ENCODE results near the gene ENGASE. TPM values are rescaled to one million over a fixed set of nuclear protein-coding genes. Genes with fewer than 3 reads are reported as not detected.

Gene ENGASE
- total RNA-seq, 1 donor from 2014 or later = 11.5 TPM

DNA sequence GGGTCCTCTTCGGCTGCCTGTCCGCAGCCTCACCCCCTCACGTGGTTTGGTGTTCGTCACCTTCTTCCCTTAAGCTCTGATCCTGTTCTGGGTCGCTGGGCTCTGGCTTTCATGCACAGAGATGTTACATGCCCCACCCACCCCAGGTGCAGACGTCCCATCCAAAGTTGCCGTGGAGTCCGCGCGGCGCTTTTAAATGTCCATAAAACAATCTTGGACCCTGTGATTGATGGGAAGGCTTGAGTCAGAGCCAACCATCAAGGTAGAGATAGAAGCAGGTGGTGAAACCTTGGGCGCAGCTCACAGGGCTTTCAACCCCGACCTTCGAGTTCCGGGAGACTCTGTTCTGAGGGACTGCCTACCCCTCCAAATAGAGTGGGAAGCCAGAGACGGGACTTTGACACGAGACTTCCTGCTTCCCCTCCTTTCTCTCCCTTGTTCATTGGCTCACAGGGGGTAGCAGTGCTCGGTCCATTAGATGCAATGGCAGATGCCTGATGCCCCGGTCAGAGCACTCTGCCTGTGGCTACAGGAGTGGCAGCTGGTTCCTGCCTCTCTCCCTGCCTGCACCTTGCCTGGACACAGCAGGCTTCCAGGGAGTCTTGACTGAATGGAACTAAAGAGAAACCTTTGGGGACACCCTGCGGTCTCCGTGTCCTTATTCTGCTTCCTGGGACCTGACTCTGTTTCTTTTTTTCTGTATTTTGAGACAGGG lies 4.0 kb downstream of the ENGASE start:
- Histone ChIP-seq H4K20me1 (ENCODE audit: insufficient read depth, low read length) (peaks cover 10% of the 10 kb centered on the region), H3K27me3 (ENCODE audit: insufficient read depth, low read length) (no peaks in the 10 kb centered on the region), H3K36me3 (ENCODE audit: insufficient read depth, low read length) (no peaks in the 10 kb centered on the region), H3K9me3 (ENCODE audit: insufficient read depth, low read depth, low read length) (no peaks in the 10 kb centered on the region), H2AFZ (ENCODE audit: low read depth, low read length) (no peak overlapping the region), H3K9ac (ENCODE audit: low read length) (no peak overlapping the region), H3K27ac (ENCODE audit: low read depth, low read length) (no peak overlapping the region), H3K4me1 (ENCODE audit: insufficient read depth, low read length) (peaks cover 10% of the 10 kb centered on the region), H3K4me2 (ENCODE audit: low read length) (no peak overlapping the region), H3K4me3 (ENCODE audit: insufficient read depth, low read depth, low read length) (no peak overlapping the region), H3K79me2 (ENCODE audit: insufficient read depth, low read length) (no peaks in the 10 kb centered on the region)
- no peak for TF ChIP-seq EZH2 (IDR thresholded peaks at IDR 0.05; ENCODE audit: insufficient read depth, low read length)
- TF ChIP-seq, protein P1, sequence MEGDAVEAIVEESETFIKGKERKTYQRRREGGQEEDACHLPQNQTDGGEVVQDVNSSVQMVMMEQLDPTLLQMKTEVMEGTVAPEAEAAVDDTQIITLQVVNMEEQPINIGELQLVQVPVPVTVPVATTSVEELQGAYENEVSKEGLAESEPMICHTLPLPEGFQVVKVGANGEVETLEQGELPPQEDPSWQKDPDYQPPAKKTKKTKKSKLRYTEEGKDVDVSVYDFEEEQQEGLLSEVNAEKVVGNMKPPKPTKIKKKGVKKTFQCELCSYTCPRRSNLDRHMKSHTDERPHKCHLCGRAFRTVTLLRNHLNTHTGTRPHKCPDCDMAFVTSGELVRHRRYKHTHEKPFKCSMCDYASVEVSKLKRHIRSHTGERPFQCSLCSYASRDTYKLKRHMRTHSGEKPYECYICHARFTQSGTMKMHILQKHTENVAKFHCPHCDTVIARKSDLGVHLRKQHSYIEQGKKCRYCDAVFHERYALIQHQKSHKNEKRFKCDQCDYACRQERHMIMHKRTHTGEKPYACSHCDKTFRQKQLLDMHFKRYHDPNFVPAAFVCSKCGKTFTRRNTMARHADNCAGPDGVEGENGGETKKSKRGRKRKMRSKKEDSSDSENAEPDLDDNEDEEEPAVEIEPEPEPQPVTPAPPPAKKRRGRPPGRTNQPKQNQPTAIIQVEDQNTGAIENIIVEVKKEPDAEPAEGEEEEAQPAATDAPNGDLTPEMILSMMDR (IDR thresholded peaks at IDR 0.05; ENCODE audit: insufficient read depth, low read depth, low read length) = no peak
- Mint-ChIP-seq H3K36me3 (ENCODE audit: low read depth, unreplicated experiment) (peaks cover 12% of the 10 kb centered on the region), H3K27ac (ENCODE audit: unreplicated experiment) (no peak overlapping the region), H3K4me3 (ENCODE audit: unreplicated experiment) (no peak overlapping the region), H3K27me3 (ENCODE audit: low read depth, unreplicated experiment) (no peaks in the 10 kb centered on the region), H3K9me3 (ENCODE audit: unreplicated experiment) (no peaks in the 10 kb centered on the region), H3K4me1 (ENCODE audit: low read depth, unreplicated experiment) (peaks cover 6% of the 10 kb centered on the region)
- FAIRE-seq (no peak), DNase-seq (ENCODE audit: low read depth) (no peak)

DNA sequence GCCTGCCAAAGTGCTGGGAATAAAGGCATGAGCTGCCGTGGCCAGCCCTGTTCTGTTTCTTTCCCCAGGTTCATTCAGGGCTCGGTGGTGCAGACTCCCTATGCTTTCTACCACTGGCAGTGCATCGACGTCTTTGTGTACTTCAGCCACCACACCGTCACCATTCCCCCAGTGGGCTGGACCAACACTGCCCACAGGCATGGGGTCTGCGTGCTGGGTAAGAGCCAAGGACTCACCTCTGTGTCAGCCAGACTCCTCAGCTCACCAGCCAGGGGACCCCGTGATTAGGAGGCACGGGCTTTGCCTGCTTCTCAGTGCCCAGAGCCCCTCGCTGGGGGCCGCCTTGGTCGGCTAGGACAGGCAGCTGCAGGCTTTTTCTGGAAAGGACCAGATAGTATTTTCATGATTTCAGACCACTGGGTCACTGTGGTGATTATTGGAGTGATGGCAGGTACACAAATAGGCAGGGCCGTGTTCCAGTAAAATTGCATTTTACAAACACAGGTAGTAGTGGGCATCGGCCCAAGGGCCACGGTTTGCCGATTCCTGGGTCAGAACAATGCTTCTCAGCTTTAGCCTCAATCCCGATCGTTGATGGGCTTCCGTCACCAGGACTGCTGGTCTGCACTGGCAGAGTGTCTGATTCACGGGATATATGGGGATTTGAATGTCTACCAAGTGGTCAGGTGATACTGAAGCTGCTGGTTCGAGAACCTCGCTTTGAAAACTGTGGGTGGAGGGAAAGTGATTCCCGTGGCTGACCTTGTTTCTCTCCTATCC lies 5.0 kb downstream of the ENGASE start:
- Histone ChIP-seq H3K9me3 (ENCODE audit: insufficient read depth, low read depth, low read length) (no peaks in the 10 kb centered on the region), H3K4me1 (ENCODE audit: insufficient read depth, low read length) (peaks cover 6% of the 10 kb centered on the region), H4K20me1 (ENCODE audit: insufficient read depth, low read length) (peaks cover 10% of the 10 kb centered on the region), H3K27me3 (ENCODE audit: insufficient read depth, low read length) (no peaks in the 10 kb centered on the region), H3K4me2 (ENCODE audit: low read length) (no peak overlapping the region), H3K79me2 (ENCODE audit: insufficient read depth, low read length) (no peaks in the 10 kb centered on the region), H3K4me3 (ENCODE audit: insufficient read depth, low read depth, low read length) (no peak overlapping the region), H2AFZ (ENCODE audit: low read depth, low read length) (no peak overlapping the region), H3K27ac (ENCODE audit: low read depth, low read length) (no peak overlapping the region), H3K9ac (ENCODE audit: low read length) (no peak overlapping the region), H3K36me3 (ENCODE audit: insufficient read depth, low read length) (no peaks in the 10 kb centered on the region)
- Mint-ChIP-seq H3K36me3 (ENCODE audit: low read depth, unreplicated experiment) (peaks cover 12% of the 10 kb centered on the region), H3K4me1 (ENCODE audit: low read depth, unreplicated experiment) (peaks cover 6% of the 10 kb centered on the region), H3K9me3 (ENCODE audit: unreplicated experiment) (no peaks in the 10 kb centered on the region), H3K4me3 (ENCODE audit: unreplicated experiment) (no peak overlapping the region), H3K27ac (ENCODE audit: unreplicated experiment) (no peak overlapping the region), H3K27me3 (ENCODE audit: low read depth, unreplicated experiment) (no peaks in the 10 kb centered on the region)
- no peak for DNase-seq (ENCODE audit: low read depth)
- TF ChIP-seq, protein P1 (IDR thresholded peaks at IDR 0.05; ENCODE audit: insufficient read depth, low read depth, low read length) = no peak
- TF ChIP-seq EZH2 (IDR thresholded peaks at IDR 0.05; ENCODE audit: insufficient read depth, low read length) = no peak
- FAIRE-seq = no peak
